Measurements from ENCODE around the gene TEKT3.

TEKT3 gene

DNA sequence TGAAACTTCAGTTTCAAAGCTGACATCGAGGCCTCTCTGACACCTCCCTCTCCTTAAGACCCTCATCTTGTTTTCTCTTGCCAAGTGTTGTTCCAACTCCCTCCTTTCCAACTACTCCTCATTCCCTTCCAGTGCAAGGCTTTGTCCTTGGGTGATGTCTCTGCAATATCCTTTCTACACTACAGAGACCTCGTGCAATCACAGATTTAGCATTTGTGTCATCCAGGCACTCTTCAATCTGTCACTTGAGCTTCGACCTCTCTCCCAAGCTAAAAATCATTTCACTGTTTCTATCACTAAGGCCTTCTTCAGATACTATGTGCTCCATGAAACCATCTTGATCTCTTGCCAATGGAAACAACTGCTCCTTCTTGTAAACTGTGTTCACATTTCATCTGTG, 31.6 kb downstream of the TEKT3 start:
- no peak for DNase-seq (ENCODE audit: low read depth)
- no peak overlapping the region for H3K4me3 ChIP-seq (ENCODE audit: control insufficient read depth, low read depth, low read length)
- TF ChIP-seq, protein P1, sequence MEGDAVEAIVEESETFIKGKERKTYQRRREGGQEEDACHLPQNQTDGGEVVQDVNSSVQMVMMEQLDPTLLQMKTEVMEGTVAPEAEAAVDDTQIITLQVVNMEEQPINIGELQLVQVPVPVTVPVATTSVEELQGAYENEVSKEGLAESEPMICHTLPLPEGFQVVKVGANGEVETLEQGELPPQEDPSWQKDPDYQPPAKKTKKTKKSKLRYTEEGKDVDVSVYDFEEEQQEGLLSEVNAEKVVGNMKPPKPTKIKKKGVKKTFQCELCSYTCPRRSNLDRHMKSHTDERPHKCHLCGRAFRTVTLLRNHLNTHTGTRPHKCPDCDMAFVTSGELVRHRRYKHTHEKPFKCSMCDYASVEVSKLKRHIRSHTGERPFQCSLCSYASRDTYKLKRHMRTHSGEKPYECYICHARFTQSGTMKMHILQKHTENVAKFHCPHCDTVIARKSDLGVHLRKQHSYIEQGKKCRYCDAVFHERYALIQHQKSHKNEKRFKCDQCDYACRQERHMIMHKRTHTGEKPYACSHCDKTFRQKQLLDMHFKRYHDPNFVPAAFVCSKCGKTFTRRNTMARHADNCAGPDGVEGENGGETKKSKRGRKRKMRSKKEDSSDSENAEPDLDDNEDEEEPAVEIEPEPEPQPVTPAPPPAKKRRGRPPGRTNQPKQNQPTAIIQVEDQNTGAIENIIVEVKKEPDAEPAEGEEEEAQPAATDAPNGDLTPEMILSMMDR (IDR thresholded peaks at IDR 0.05; ENCODE audit: control insufficient read depth, insufficient read depth, low read depth, low read length, missing control alignments) = no peak

DNA sequence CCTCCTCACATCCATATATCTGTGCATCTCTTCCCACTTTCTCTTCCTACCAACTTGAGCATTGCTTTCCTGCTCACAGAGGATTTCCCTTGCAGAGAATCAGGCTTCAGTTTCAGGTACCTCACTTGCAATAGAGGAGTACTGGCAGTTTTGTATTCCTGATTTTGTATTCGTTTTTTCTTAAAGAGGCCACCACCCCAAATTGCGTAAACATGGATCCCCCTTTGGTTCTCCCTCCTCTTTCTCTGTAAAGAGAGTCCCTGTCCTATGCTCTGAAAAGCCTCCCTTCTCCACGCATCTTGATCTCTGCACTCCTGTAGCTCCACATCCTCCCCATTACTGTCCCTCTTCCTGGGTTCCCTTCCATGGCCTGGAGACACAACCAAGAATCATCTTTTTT, 32.2 kb downstream of the TEKT3 start:
- H3K4me3 ChIP-seq (ENCODE audit: control insufficient read depth, low read depth, low read length) = no peak overlapping the region
- TF ChIP-seq, protein P1 (IDR thresholded peaks at IDR 0.05; ENCODE audit: control insufficient read depth, insufficient read depth, low read depth, low read length, missing control alignments) = no peak
- no peak for DNase-seq (ENCODE audit: low read depth)

DNA sequence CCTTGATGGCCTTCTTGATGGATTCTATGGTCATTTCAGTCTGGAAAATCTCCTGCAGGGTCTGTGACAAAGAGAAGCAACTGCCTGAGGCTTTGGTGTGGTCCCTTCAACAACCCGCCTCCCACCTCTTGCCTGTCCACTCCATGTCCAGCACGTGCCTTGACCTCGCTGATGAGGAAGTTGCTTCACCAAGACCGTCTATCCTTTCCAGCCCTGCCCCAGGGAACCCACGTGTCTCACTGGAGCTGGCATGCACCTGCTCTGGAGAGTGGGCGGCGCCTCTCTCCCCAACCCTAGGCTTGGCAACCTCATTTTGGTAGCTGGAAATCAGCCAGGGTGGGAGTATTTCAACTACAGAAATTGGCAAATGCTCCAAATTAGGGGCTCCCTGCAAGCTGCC, 32.6 kb downstream of the TEKT3 start:
- no peak for DNase-seq (ENCODE audit: low read depth)
- no peak overlapping the region for H3K4me3 ChIP-seq (ENCODE audit: control insufficient read depth, low read depth, low read length)
- TF ChIP-seq, protein P1 (IDR thresholded peaks at IDR 0.05; ENCODE audit: control insufficient read depth, insufficient read depth, low read depth, low read length, missing control alignments) = no peak

DNA sequence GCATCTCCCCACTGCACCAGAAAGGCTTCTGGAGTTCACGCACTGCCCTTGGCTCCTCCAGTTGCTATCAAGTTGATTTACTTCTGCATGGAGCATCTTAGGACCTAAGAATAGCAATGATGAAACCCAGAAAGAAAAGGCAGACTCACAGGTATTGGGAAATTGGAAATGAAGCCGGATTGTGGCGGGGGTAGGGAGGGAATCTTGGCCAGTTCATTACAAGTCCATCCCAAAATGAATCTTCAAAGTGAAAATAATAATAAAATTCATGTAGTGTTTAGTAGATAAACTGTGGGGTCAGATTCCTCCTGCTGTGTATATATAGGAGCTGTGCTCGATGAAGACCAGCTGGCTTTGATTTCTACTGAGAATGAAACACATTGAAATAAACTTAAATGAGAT, 33.7 kb downstream of the TEKT3 start:
- DNase-seq (ENCODE audit: low read depth) = no peak
- TF ChIP-seq, protein P1 (IDR thresholded peaks at IDR 0.05; ENCODE audit: control insufficient read depth, insufficient read depth, low read depth, low read length, missing control alignments) = no peak
- H3K4me3 ChIP-seq (ENCODE audit: control insufficient read depth, low read depth, low read length) = no peak overlapping the region

DNA sequence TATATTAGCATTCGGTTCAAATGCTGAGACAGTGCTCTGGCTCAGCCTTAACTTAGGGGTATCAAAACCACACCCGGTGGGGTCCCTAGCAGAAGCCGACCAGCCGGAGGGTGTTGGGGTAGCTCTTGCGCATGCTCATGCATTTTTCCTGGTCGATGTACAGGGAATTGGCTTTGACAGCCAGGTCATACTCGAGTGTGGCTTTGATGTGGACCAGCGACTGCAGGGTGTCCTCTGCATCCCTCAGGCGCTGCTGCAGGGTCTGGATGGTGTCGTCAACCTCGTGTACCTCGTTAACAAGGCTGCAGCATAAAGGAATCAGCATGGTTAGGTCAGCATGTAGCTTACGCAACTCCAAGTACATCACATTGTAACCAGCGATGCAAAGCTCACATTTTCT, 37.5 kb downstream of the TEKT3 start:
- DNase-seq (ENCODE audit: low read depth) = no peak
- no peak overlapping the region for H3K4me3 ChIP-seq (ENCODE audit: control insufficient read depth, low read depth, low read length)
- TF ChIP-seq, protein P1 (IDR thresholded peaks at IDR 0.05; ENCODE audit: control insufficient read depth, insufficient read depth, low read depth, low read length, missing control alignments) = no peak

DNA sequence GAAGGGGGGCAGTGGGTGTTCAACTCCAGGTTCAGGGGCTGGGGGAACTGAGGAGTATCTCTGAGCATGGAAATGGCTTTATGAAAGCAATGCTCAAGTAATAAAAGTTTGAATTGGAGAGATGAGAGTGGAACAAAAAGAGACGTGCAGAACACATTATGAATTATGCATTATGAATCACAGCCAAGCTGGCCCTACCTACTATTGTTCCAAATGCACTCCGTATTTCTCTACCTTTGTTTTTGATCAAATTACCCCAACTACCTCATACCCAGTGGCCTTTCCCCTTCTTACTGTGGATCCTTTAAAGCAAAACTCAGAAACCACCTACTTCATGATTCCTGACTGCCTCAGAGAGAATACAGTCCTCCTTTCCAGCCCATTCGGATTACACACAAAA, 38.1 kb downstream of the TEKT3 start:
- TF ChIP-seq, protein P1 (IDR thresholded peaks at IDR 0.05; ENCODE audit: control insufficient read depth, insufficient read depth, low read depth, low read length, missing control alignments) = no peak
- no peak for DNase-seq (ENCODE audit: low read depth)
- H3K4me3 ChIP-seq (ENCODE audit: control insufficient read depth, low read depth, low read length) = no peak overlapping the region

DNA sequence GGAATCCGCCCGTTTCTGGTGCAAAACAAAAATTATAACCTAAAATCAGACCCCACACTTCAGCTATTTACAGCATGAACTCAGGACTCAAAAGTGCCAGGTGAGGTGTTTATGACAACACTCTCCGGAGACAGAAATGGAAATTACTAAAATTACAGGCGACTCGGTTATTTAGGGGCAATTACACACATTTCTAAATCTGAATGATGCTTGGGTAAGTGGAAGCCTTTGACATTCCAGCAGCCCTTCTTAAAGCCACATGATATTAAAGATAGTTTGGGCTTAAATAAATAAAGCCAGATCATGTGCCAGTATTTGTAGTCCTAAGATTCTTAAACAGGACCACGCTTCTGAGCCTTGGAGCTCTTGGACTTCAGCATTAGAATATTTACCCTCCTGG, 39.6 kb downstream of the TEKT3 start:
- DNase-seq (ENCODE audit: low read depth) = no peak

More for the DNA sequence above, 39.6 kb downstream of the TEKT3 start:
- no peak overlapping the region for H3K4me3 ChIP-seq (ENCODE audit: control insufficient read depth, low read depth, low read length)
- TF ChIP-seq, protein P1 (IDR thresholded peaks at IDR 0.05; ENCODE audit: control insufficient read depth, insufficient read depth, low read depth, low read length, missing control alignments) = no peak
